Measurements from ENCODE around the gene TEAD3. TPM values are rescaled to one million over a fixed set of nuclear protein-coding genes. Genes with fewer than 3 reads are reported as not detected.
A peak's percentile ranks its signal among the peaks of the same experiment; 100 is the strongest.

The TEAD3 gene
- total and polyA plus RNA-seq, 8 donors, result 3.0 to 10.0 (median 5.6) TPM

DNA sequence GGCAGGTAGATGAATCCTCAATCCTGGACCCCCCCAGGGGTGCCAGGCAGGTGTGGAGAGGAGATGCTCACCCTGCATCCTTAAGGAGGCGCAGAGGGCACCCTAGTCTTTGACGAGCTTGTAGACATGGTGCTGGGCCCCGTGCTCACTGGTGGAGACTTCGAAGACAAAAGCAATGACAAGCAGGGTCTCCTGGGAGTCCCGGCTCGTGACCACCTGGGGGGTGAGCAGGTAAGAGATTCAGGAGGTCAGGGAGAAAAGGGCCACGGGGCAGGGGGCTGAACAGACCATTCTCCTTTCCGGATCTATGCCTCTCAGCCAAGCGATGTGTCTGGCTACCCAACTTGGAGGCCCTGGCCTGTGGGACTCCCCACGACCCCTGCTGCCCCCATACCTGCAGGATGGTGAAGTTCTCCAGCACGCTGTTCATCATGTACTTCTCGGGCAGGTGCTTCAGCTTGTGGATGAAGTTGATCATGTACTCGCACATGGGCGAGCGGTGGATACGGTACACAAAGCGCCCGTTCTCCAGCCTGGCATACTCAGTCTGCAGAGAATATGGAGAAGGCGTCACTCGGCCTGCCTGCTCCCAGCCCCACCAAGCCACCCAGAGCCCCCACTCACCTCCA is 21.8 kb downstream of the TEAD3 start:
- Histone ChIP-seq H3K9me3 (no peaks in the 10 kb centered on the region), H3K4me3 (no peak overlapping the region), H3K27me3 (no peaks in the 10 kb centered on the region), H3K27ac (no peak overlapping the region), H3K4me1 (peaks cover 0 to 12% (median 0%) of the 10 kb centered on the region in 3 donors), H3K36me3 (peaks cover 0 to 17% (median 0%) of the 10 kb centered on the region in 3 donors)
- FAIRE-seq (no peak), DNase-seq (no peak), ATAC-seq (no peak)
- TF ChIP-seq, protein P1, sequence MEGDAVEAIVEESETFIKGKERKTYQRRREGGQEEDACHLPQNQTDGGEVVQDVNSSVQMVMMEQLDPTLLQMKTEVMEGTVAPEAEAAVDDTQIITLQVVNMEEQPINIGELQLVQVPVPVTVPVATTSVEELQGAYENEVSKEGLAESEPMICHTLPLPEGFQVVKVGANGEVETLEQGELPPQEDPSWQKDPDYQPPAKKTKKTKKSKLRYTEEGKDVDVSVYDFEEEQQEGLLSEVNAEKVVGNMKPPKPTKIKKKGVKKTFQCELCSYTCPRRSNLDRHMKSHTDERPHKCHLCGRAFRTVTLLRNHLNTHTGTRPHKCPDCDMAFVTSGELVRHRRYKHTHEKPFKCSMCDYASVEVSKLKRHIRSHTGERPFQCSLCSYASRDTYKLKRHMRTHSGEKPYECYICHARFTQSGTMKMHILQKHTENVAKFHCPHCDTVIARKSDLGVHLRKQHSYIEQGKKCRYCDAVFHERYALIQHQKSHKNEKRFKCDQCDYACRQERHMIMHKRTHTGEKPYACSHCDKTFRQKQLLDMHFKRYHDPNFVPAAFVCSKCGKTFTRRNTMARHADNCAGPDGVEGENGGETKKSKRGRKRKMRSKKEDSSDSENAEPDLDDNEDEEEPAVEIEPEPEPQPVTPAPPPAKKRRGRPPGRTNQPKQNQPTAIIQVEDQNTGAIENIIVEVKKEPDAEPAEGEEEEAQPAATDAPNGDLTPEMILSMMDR (IDR thresholded peaks at IDR 0.05), result no peak
- intact Hi-C loops (cut with DNase I), result no loop called here
- 90 to 94% methylated on average over 20 of the region's 20 CpGs for WGBS, 2 donors

GRCh38 chr6:35474131-35474941 is 22.5 kb downstream of the TEAD3 start:
- H3K27me3 ChIP-seq, result no peaks in the 10 kb centered on the region
- FAIRE-seq (no peak), DNase-seq (no peak), ATAC-seq (peak in 1 of 4 donors; percentile 2)
- H3K4me3 ChIP-seq, result no peak overlapping the region
- peaks cover 0 to 18% (median 0%) of the 10 kb centered on the region in 3 donors for H3K36me3 ChIP-seq
- TF ChIP-seq, protein P1 (IDR thresholded peaks at IDR 0.05), result no peak
- intact Hi-C loops (cut with DNase I), result no loop called here
- H3K9me3 ChIP-seq, result no peaks in the 10 kb centered on the region
- H3K27ac ChIP-seq, result no peak overlapping the region
- H3K4me1 ChIP-seq, result peaks cover 0 to 15% (median 0%) of the 10 kb centered on the region in 3 donors
- 88 to 90% methylated on average over 14 of the region's 14 CpGs for WGBS, 2 donors

DNA sequence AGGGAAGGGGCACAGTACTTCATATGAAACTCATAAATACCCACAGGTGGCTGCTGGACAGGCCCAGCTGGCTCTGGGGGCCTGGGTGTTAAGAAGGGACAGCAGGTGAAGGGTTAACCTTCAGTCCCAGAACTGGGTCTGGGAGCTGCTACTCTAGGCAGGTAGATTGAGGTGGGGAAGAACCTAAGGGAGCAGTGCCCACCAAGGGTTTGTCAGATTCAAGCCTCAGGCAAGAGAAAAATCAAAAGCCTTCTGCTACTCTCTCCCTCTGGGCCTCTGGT is 23.1 kb downstream of the TEAD3 start:
- no peaks in the 10 kb centered on the region for H3K27me3 ChIP-seq
- FAIRE-seq (no peak), DNase-seq (no peak), ATAC-seq (no peak)
- peaks cover 0 to 15% (median 0%) of the 10 kb centered on the region in 3 donors for H3K4me1 ChIP-seq
- H3K9me3 ChIP-seq, result no peaks in the 10 kb centered on the region
- H3K4me3 ChIP-seq, result no peak overlapping the region
- peaks cover 0 to 18% (median 0%) of the 10 kb centered on the region in 3 donors for H3K36me3 ChIP-seq
- intact Hi-C loops (cut with DNase I), result no loop called here
- no peak overlapping the region for H3K27ac ChIP-seq
- TF ChIP-seq, protein P1 (IDR thresholded peaks at IDR 0.05), result no peak

DNA sequence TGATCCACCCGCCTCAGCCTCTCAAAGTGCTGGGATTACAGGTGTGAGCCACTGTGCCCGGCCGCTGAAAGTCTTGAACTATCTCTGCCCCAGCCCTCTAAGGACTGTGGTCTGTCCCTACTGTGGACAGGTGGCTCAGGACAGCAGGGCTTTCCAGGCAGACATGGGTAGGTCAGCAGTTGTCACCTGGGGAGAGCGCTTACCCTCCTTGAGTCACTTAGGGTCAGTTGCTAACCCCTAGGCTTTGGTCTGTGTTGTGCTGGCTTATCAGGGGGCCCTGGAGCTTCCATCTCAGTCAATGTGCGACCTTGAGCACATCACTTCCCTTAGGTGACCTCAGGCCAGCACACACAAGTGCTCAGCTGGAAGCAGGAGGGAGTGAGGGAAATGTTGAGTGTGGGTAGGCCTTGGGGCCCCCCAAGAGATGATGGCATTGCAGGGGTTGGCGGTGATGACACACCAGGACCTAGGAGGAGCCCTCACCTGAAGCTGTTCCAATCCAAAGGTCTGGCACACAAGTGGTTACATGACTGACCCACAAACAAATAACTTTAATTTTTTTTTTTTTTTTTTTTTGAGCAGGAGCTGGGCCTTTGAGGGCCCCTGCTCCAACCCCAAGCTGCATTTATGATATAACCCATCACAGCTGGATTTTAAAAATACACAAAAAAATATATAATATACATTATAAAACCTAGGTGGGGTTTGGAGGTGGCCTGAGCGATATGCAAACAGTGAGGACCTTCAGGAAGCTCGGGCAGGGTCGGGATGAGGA is 23.6 kb downstream of the TEAD3 start:
- Histone ChIP-seq H3K4me3 (no peak overlapping the region), H3K36me3 (peaks cover 0 to 18% (median 0%) of the 10 kb centered on the region in 3 donors), H3K9me3 (no peaks in the 10 kb centered on the region), H3K27me3 (no peaks in the 10 kb centered on the region), H3K27ac (no peak overlapping the region), H3K4me1 (peaks cover 0 to 15% (median 0%) of the 10 kb centered on the region in 3 donors)
- no peak for ATAC-seq
- TF ChIP-seq, protein P1 (IDR thresholded peaks at IDR 0.05), result no peak
- FAIRE-seq, result no peak
- intact Hi-C loops (cut with DNase I), result no loop called here
- DNase-seq, result no peak
- 82 to 87% methylated on average over 9 of the region's 9 CpGs for WGBS, 2 donors
